GM15510 (cell line): ENCODE measurements around the gene PRIM1.
A peak's percentile ranks its signal among the peaks of the same experiment; 100 is the strongest.

Experiments used
- POLR2A ChIP-seq: IDR thresholded peaks from 3 replicates; pipeline ENCODE4 v1.6.1; 2011; ENCODE audit warnings: borderline replicate concordance; ENCODE audit not compliant: insufficient read length; ENCODE audit errors: extremely low read depth

The PRIM1 gene

GRCh38 chr12:56751712-56752598 lies at the start of gene PRIM1:
Gene PRIM1 (minus strand): TSS chr12:56752323. CDS start chr12:56752298, 25 bp downstream.
- peak; percentile 80 for TF ChIP-seq POLR2A

GRCh38 chr12:56800221-56800620 lies 48.1 kb upstream of the PRIM1 start:
- no peak for TF ChIP-seq POLR2A

GRCh38 chr12:56792678-56793077 lies 40.6 kb upstream of the PRIM1 start:
- TF ChIP-seq POLR2A, result no peak

DNA sequence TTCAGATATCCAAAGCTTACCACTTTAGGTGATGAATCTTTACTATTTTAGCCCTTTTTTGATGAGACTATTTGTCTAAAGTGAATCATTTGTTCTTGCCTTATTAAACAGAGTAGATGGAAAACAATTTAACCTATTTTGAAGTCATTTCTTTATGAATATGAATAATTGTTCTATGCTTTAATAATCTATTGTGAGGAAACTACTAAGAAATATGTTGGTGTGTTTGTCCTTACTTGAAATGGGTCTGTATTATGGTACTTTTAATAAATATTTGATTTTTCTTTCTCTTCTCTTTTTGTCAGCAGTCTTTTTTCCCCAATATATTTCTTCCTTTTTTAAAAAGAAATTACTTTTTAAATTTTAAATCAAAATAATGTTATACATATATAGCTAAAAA lies 35.4 kb upstream of the PRIM1 start:
- TF ChIP-seq POLR2A, result no peak

GRCh38 chr12:56785874-56786273 lies 33.8 kb upstream of the PRIM1 start:
- TF ChIP-seq POLR2A, result no peak

DNA sequence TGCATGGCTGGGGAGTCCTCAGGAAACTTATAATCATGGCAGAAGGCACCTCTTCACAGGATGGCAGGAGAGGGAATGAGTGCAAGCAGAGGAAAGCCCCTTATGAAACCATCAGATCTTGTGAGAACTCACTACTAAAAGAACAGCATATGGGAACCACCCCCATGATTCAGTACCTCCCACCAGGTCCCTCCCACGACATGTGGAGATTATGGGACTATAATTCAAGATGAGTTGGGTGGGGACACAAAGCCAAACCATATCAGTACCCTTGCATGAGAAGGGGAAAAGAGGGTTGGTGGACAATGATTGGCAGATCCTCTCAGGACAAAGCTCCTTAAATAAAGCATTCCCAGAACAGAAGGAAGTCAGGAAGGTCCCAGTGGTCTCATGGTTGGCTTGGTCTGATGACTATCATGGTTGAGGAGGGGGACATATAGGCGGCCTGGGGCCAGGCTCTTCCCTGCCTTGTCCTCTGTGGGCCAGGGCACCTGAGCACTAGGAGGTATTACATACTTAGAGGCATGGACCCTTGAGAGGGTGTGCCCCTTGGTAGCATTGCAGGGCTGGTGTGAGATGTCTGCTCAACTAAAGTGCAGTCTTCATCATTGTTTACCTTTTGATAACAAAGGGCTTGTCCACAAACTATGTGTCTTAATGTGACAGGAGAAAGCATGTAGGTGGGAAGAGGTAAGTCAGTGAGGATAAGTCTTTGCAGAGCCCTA lies 33.2 kb upstream of the PRIM1 start:
- no peak for TF ChIP-seq POLR2A

DNA sequence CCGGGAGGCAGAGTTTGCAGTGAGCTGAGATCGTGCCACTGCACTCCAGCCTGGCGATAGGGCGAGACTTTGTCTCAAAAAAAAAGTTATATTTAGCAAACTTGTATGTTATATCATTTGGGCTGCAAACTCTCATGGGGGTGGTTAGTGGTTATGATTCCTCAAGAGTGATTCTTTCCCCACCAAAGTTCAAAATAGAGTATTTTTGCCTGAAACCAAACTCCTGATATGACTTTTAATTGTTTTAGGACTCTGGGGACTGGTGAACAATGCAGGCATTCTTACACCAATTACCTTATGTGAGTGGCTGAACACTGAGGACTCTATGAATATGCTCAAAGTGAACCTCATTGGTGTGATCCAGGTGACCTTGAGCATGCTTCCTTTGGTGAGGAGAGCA lies 29.6 kb upstream of the PRIM1 start:
- no peak for TF ChIP-seq POLR2A

GRCh38 chr12:56778756-56779155 lies 26.6 kb upstream of the PRIM1 start:
- TF ChIP-seq POLR2A, result no peak

- TF ChIP-seq POLR2A, result no peak
Observed at GRCh38 chr12:56776654-56777053, 24.5 kb upstream of the PRIM1 start.

DNA sequence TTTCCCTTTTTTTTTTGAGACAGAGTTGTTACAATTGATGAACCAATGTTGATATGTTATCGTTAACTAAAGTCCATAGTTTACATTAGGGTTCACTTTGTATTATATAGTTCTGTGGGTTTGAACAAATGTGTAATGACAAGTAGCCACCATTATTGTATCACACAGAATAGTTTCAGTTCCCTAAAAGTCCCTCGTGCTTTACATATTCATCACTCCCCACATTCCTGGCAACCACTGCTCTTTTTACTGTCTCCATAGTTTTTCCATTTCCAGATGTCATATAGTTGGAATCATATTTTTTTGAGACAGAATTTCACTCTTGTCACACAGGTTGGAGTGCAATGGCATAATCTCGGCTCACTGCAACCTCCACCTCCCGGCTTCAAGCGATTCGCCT lies 23.5 kb upstream of the PRIM1 start:
- no peak for TF ChIP-seq POLR2A

- TF ChIP-seq POLR2A, result no peak
Observed at GRCh38 chr12:56773113-56773512, 21.0 kb upstream of the PRIM1 start.

- TF ChIP-seq POLR2A, result no peak
Observed at GRCh38 chr12:56772625-56773024, 20.5 kb upstream of the PRIM1 start.

- no peak for TF ChIP-seq POLR2A
Observed at GRCh38 chr12:56769868-56770267, 17.7 kb upstream of the PRIM1 start.

DNA sequence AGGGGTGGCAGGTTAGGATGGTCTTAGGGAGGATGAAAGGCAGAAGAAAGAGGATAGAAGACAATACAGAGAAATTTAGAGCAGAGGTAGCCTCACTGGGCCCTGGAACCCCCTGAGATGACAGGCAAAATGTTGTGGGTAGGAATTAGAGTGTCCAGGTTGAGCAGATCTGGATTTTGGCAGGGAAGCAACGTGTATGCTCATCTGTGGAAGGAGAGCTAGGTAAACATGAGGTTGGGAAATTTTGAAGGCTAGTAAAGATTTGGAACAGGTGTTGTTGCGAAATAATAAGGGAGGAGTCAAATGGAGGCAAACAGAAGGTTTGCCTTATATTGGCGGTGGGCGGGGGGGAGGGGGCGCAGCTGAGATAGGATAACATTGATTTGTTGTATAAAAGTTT lies 16.3 kb upstream of the PRIM1 start:
- no peak for TF ChIP-seq POLR2A

DNA sequence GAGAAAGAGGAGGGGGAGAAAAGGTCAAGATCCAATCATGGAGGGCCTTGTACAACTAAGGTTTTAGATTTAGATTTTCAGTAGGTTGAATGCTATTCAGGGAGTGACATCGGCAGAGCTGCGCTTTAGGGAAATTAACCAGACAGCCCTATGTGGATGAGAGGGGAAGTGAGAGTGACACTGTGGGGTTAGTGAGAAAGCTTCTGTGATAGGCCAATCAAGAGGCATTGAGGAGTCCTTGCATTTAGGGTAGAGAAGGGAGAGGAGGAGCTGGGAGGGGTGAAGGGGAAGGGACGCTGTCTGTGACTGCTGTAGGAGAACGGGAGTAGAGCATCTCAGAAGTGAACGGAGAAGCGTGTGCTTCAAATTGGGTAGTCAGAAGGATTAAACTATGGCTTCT lies 14.4 kb upstream of the PRIM1 start:
- no peak for TF ChIP-seq POLR2A
